H9 (cell line): Measurements from ENCODE around the gene CWC27. TPM values are rescaled to one million over a fixed set of nuclear protein-coding genes. Genes with fewer than 3 reads are reported as not detected.

ENCODE experiments used
- DNase-seq: peaks from one replicate; pipeline ENCODE4 v3.0.0-alpha.2; 2017
- H2AFZ ChIP-seq: one replicate; pipeline ENCODE4 v1.6.1; 2013; ENCODE audit warnings: mild to moderate bottlenecking, low read length, control low read depth, moderate library complexity
- H2AK5ac ChIP-seq: 2 replicates; pipeline ENCODE4 v1.6.1; 2013; ENCODE audit warnings: low read length, control low read depth, mixed read lengths; ENCODE audit not compliant: insufficient read length
- H2BK120ac ChIP-seq: one replicate; pipeline ENCODE4 v1.6.1; 2013; ENCODE audit warnings: low read depth, mild to moderate bottlenecking, low read length, control low read depth, inconsistent platforms; ENCODE audit not compliant: poor library complexity, severe bottlenecking
- H2BK12ac ChIP-seq: 2 replicates; pipeline ENCODE4 v1.6.1; 2013; ENCODE audit warnings: low read length, control low read depth, mixed read lengths, low read depth; ENCODE audit not compliant: insufficient read length
- H2BK15ac ChIP-seq: 2 replicates; pipeline ENCODE4 v1.6.1; 2013; ENCODE audit warnings: low read depth, low read length, control low read depth
- H2BK20ac ChIP-seq: one replicate; pipeline ENCODE4 v1.6.1; 2013; ENCODE audit warnings: low read depth, mild to moderate bottlenecking, low read length, control low read depth, inconsistent platforms; ENCODE audit not compliant: poor library complexity, severe bottlenecking
- H2BK5ac ChIP-seq: 2 replicates; pipeline ENCODE4 v1.6.1; 2013; ENCODE audit warnings: low read length, control low read depth, mixed read lengths; ENCODE audit not compliant: insufficient read length
- H3K14ac ChIP-seq: 2 replicates; pipeline ENCODE4 v1.6.1; 2013; ENCODE audit warnings: low read length, control low read depth; ENCODE audit not compliant: insufficient read depth
- H3K18ac ChIP-seq: 2 replicates; pipeline ENCODE4 v1.6.1; 2013; ENCODE audit warnings: low read depth, mild to moderate bottlenecking, mixed read lengths, low read length, control low read depth; ENCODE audit not compliant: insufficient read length
- H3K23ac ChIP-seq: 2 replicates; pipeline ENCODE4 v1.6.1; 2013; ENCODE audit warnings: low read length, control low read depth, mixed read lengths, low read depth; ENCODE audit not compliant: insufficient read length
- H3K23me2 ChIP-seq: 2 replicates; pipeline ENCODE4 v1.6.1; 2013; ENCODE audit warnings: low read depth, mild to moderate bottlenecking, mixed read lengths, low read length, control low read depth; ENCODE audit not compliant: insufficient read length, poor library complexity, severe bottlenecking
- H3K27ac ChIP-seq: 2 replicates; pipeline ENCODE4 v1.5.1; 2013; ENCODE audit warnings: low read length, control low read depth, mixed read lengths, low read depth; ENCODE audit not compliant: insufficient read length
- H3K27me3 ChIP-seq: 2 replicates; pipeline ENCODE4 v1.6.1; 2013; ENCODE audit warnings: low read length, control low read depth, inconsistent platforms; ENCODE audit not compliant: insufficient read depth
- H3K4ac ChIP-seq: 2 replicates; pipeline ENCODE4 v1.6.1; 2013; ENCODE audit warnings: low read depth, mild to moderate bottlenecking, control low read depth, inconsistent platforms, low read length, moderate library complexity
- H3K4me1 ChIP-seq: 2 replicates; pipeline ENCODE4 v1.6.1; 2013; ENCODE audit warnings: low read length, control low read depth, inconsistent platforms; ENCODE audit not compliant: insufficient read depth
- H3K4me2 ChIP-seq: 2 replicates; pipeline ENCODE4 v1.6.1; 2013; ENCODE audit warnings: low read length, control low read depth, mixed read lengths; ENCODE audit not compliant: insufficient read length, insufficient read depth
- H3K56ac ChIP-seq: 2 replicates; pipeline ENCODE4 v1.6.1; 2013; ENCODE audit warnings: low read depth, mild to moderate bottlenecking, mixed read lengths, low read length, control low read depth; ENCODE audit not compliant: insufficient read length
- H3K79me1 ChIP-seq: 2 replicates; pipeline ENCODE4 v1.6.1; 2013; ENCODE audit warnings: low read depth, mild to moderate bottlenecking, moderate library complexity, low read length, control low read depth, inconsistent platforms; ENCODE audit not compliant: insufficient read depth, poor library complexity, severe bottlenecking
- H3K79me2 ChIP-seq: 2 replicates; pipeline ENCODE4 v1.6.1; 2013; ENCODE audit warnings: low read length, control low read depth, inconsistent platforms; ENCODE audit not compliant: insufficient read depth
- H3K9ac ChIP-seq: 2 replicates; pipeline ENCODE4 v1.6.1; 2013; ENCODE audit warnings: low read length, control low read depth, mixed read lengths; ENCODE audit not compliant: insufficient read length; ENCODE audit errors: extremely low read depth
- H3K9me3 ChIP-seq: one replicate; pipeline ENCODE4 v1.6.1; 2013; ENCODE audit warnings: low read depth, low read length, inconsistent platforms; ENCODE audit not compliant: control insufficient read depth
- H3T11ph ChIP-seq: one replicate; pipeline ENCODE4 v1.6.1; 2013; ENCODE audit warnings: mild to moderate bottlenecking, low read length, control low read depth, inconsistent platforms
- H4K20me1 ChIP-seq: one replicate; pipeline ENCODE4 v1.6.1; 2013; ENCODE audit not compliant: control insufficient read depth, insufficient read length, insufficient read depth
- H4K5ac ChIP-seq: 2 replicates; pipeline ENCODE4 v1.6.1; 2013; ENCODE audit warnings: low read depth, mild to moderate bottlenecking, mixed read lengths, low read length, control low read depth; ENCODE audit not compliant: insufficient read length
- H4K8ac ChIP-seq: replicated peaks from 2 replicates; pipeline ENCODE4 v1.6.1; 2013; ENCODE audit warnings: low read length, control low read depth, mixed read lengths, low read depth; ENCODE audit not compliant: insufficient read length
- H4K91ac ChIP-seq: 2 replicates; pipeline ENCODE4 v1.6.1; 2013; ENCODE audit warnings: low read depth, mild to moderate bottlenecking, moderate library complexity, mixed read lengths, low read length, control low read depth; ENCODE audit not compliant: insufficient read length
- H3K27ac Mint-ChIP-seq, 3 experiments: 2 replicates in 2 of 3; 3 replicates in 1 of 3; pipeline ENCODE4 v1.8.0; 2020 to 2021; ENCODE audit warnings: mixed read lengths in 3 of 3, mild to moderate bottlenecking in 1 of 3, moderate library complexity in 1 of 3
- H3K27me3 Mint-ChIP-seq: 2 replicates; pipeline ENCODE4 v1.8.0; 2021; ENCODE audit warnings: low read depth, mild to moderate bottlenecking, moderate library complexity, mixed read lengths
- H3K36me3 Mint-ChIP-seq, 3 experiments: 2 replicates in 2 of 3; 3 replicates in 1 of 3; pipeline ENCODE4 v1.8.0; 2020 to 2021; ENCODE audit warnings: low read depth in 3 of 3, mixed read lengths in 3 of 3; ENCODE audit not compliant: insufficient read depth in 1 of 3
- H3K4me1 Mint-ChIP-seq, 2 experiments: 2 replicates each; pipeline ENCODE4 v1.8.0; 2020; ENCODE audit warnings: mixed read lengths in 2 of 2
- H3K4me3 Mint-ChIP-seq, 2 experiments: 2 replicates in 1 of 2; 3 replicates in 1 of 2; pipeline ENCODE4 v1.8.0; 2020 to 2021; ENCODE audit warnings: mild to moderate bottlenecking in 2 of 2, mixed read lengths in 2 of 2, moderate library complexity in 1 of 2
- H3K9me3 Mint-ChIP-seq, 2 experiments: 2 replicates in 1 of 2; 3 replicates in 1 of 2; pipeline ENCODE4 v1.8.0; 2020; ENCODE audit warnings: mild to moderate bottlenecking in 2 of 2, mixed read lengths in 2 of 2, moderate library complexity in 1 of 2
- CTCF ChIP-seq: fragments of 200-600 bp; sonication (generic); conservative IDR thresholded peaks from 3 replicates; pipeline ENCODE4 v1.8.0; 2021; ENCODE audit warnings: antibody characterized with exemption, mild to moderate bottlenecking
- WGBS: extraction: QIAGEN DNeasy Blood & Tissue Kit; methylation state at CpG from one replicate; pipeline ENCODE4 v1.1.7; 2013; ENCODE audit warnings: missing lambda C conversion rate, low lambda C conversion rate, mixed read lengths; ENCODE audit not compliant: insufficient read length; ENCODE audit errors: extremely low coverage; 5-methylcytosine and 5-hydroxymethylcytosine counted together
- total RNA-seq: library from RNA; stranded (reverse); gene quantifications from 2 replicates; pipeline ENCODE4 v1.2.1, GENCODE V29; 2021

The CWC27 gene
- total RNA-seq, 1 experiment from 2014 or later, result 41.9 TPM

GRCh38 chr5:64767959-64768357, 772 bp upstream of the CWC27 start:
- no peaks in the 10 kb centered on the region for H3K27me3 ChIP-seq
- H2BK20ac ChIP-seq, result no peak overlapping the region
- no peak overlapping the region for H3T11ph ChIP-seq
- peaks cover 22% of the 10 kb centered on the region; the same call in 1 of the 2 replicates for H3K79me2 ChIP-seq
- no peak overlapping the region for H2BK5ac ChIP-seq
- Mint-ChIP-seq H3K4me1 (peaks cover 22 to 27% of the 10 kb centered on the region in 2 experiments), H3K27ac (peak overlapping the region; percentile 100), H3K36me3 (peaks cover 7 to 28% (median 25%) of the 10 kb centered on the region in 3 experiments; a peak in 5 of 7 replicates), H3K4me3 (peak overlapping the region; percentile 100), H3K27me3 (no peaks in the 10 kb centered on the region), H3K9me3 (no peaks in the 10 kb centered on the region; a peak in 1 of 5 replicates)
- H3K23me2 ChIP-seq, result peaks cover 4% of the 10 kb centered on the region
- WGBS, result no CpG with 5 or more reads among the region's 10 CpGs
- no peak overlapping the region for H2AK5ac ChIP-seq
- H3K4me1 ChIP-seq, result no peaks in the 10 kb centered on the region
- no peak overlapping the region for H4K91ac ChIP-seq
- no peak overlapping the region for H2BK15ac ChIP-seq
- peak overlapping the region; percentile 34 for H4K5ac ChIP-seq
- no peak overlapping the region; the same call in 1 of the 2 replicates for H3K4ac ChIP-seq
- H4K8ac ChIP-seq, result no peak overlapping the region
- peak overlapping the region; percentile 37 for H3K18ac ChIP-seq
- H2BK120ac ChIP-seq, result no peak overlapping the region
- no peak for TF ChIP-seq CTCF
- H3K79me1 ChIP-seq, result peaks cover 10% of the 10 kb centered on the region
- no peaks in the 10 kb centered on the region for H3K9me3 ChIP-seq
- H3K9ac ChIP-seq, result peak overlapping the region; percentile 94
- peak overlapping the region; percentile 62 for H3K27ac ChIP-seq
- peak overlapping the region; percentile 18 for H3K56ac ChIP-seq
- peak overlapping the region; percentile 93 for H3K4me2 ChIP-seq
- H3K14ac ChIP-seq, result peak overlapping the region; percentile 86; the same call in 1 of the 2 replicates
- H2AFZ ChIP-seq, result peak overlapping the region; percentile 59
- H4K20me1 ChIP-seq, result no peaks in the 10 kb centered on the region
- DNase-seq, result peak; percentile 26
- no peak overlapping the region for H3K23ac ChIP-seq
- no peak overlapping the region for H2BK12ac ChIP-seq
